CD14-positive monocyte (primary cell): ENCODE results near the gene GABBR2. TPM values are rescaled to one million over a fixed set of nuclear protein-coding genes. Genes with fewer than 3 reads are reported as not detected.

Experiments
- DNase-seq, 3 donors: peaks; one replicate each; pipeline ENCODE4 v3.0.0-alpha.2; 2011 to 2022
- H2AFZ ChIP-seq: 2 replicates; pipeline ENCODE4 v1.6.0; 2012; ENCODE audit warnings: mild to moderate bottlenecking, low read depth, low read length, inconsistent platforms; ENCODE audit not compliant: insufficient read depth, poor library complexity, severe bottlenecking
- H3K27ac ChIP-seq, 2 donors: 1 replicate in 1 of 2; 2 replicates in 1 of 2; pipeline ENCODE4 v1.5.1; 2012 to 2013; ENCODE audit warnings: low read length in 2 of 2, control low read depth in 1 of 2, inconsistent platforms in 1 of 2, low read depth in 1 of 2, mild to moderate bottlenecking in 1 of 2
- H3K27me3 ChIP-seq, 2 donors: one replicate each; pipeline versions ENCODE4 v1.6.0 to v1.6.1; 2011 to 2013; ENCODE audit warnings: low read length in 2 of 2; ENCODE audit not compliant: control insufficient read depth in 2 of 2, insufficient read depth in 2 of 2
- H3K36me3 ChIP-seq, 2 donors: replicated peaks in 1 of 2; 1 replicate in 1 of 2; 2 replicates in 1 of 2; pipeline versions ENCODE4 v1.5.1 to v1.6.1; 2012 to 2013; ENCODE audit warnings: low read length in 2 of 2, control low read depth in 1 of 2, inconsistent platforms in 1 of 2, mild to moderate bottlenecking in 1 of 2; ENCODE audit not compliant: insufficient read depth in 2 of 2, control insufficient read depth in 1 of 2
- H3K4me1 ChIP-seq, 2 donors: 1 replicate in 1 of 2; 2 replicates in 1 of 2; pipeline versions ENCODE4 v1.5.1 to v1.6.1; 2012 to 2013; ENCODE audit warnings: low read length in 2 of 2, control low read depth in 1 of 2, inconsistent platforms in 1 of 2, mild to moderate bottlenecking in 1 of 2, moderate library complexity in 1 of 2; ENCODE audit not compliant: insufficient read depth in 2 of 2, control insufficient read depth in 1 of 2
- H3K4me2 ChIP-seq: replicated peaks from 2 replicates; pipeline ENCODE3; 2012; ENCODE audit warnings: low read length, moderate library complexity, mild to moderate bottlenecking; ENCODE audit not compliant: poor library complexity, severe bottlenecking; ENCODE audit errors: extremely low read depth
- H3K4me3 ChIP-seq, 3 experiments: fragments of 200-600 bp in 1 of 3; sonication (generic) in 1 of 3; replicated peaks in 1 of 3; 1 replicate in 2 of 3; 2 replicates in 1 of 3; pipeline ENCODE4 v1.5.1; 2011 to 2013; ENCODE audit warnings: low read length in 3 of 3, mild to moderate bottlenecking in 3 of 3, control low read depth in 2 of 3, low read depth in 2 of 3, inconsistent platforms in 1 of 3, moderate library complexity in 1 of 3
- H3K79me2 ChIP-seq: 2 replicates; pipeline ENCODE4 v1.6.0; 2012; ENCODE audit warnings: mild to moderate bottlenecking, control low read depth, inconsistent platforms, low read length, moderate library complexity; ENCODE audit not compliant: insufficient read depth
- H3K9ac ChIP-seq: 2 replicates; pipeline ENCODE4 v1.6.0; 2017; ENCODE audit warnings: low read length, mild to moderate bottlenecking; ENCODE audit not compliant: insufficient read depth, poor library complexity, severe bottlenecking
- H3K9me3 ChIP-seq, 2 donors: replicated peaks in 1 of 2; 1 replicate in 1 of 2; 2 replicates in 1 of 2; pipeline versions ENCODE4 v1.5.1 to v1.6.1; 2012 to 2013; ENCODE audit warnings: low read length in 2 of 2, control low read depth in 1 of 2; ENCODE audit not compliant: control insufficient read depth in 1 of 2, insufficient read depth in 1 of 2
- H4K20me1 ChIP-seq: 2 replicates; pipeline ENCODE4 v1.6.0; 2012; ENCODE audit warnings: mild to moderate bottlenecking, low read length, control low read depth, moderate library complexity; ENCODE audit not compliant: insufficient read depth
- H3K27ac Mint-ChIP-seq, 7 donors: one replicate each; pipeline ENCODE4 v1.8.0; 2020; ENCODE audit warnings: mild to moderate bottlenecking in 7 of 7, mixed read lengths in 7 of 7, moderate library complexity in 6 of 7, inconsistent platforms in 2 of 7
- H3K27me3 Mint-ChIP-seq, 3 donors: one replicate each; pipeline ENCODE4 v1.8.0; 2021 to 2022; ENCODE audit warnings: low read depth in 3 of 3, mild to moderate bottlenecking in 3 of 3, mixed read lengths in 3 of 3, moderate library complexity in 3 of 3, inconsistent platforms in 1 of 3
- H3K36me3 Mint-ChIP-seq, 2 donors: one replicate each; pipeline ENCODE4 v1.8.0; 2020; ENCODE audit warnings: mixed read lengths in 2 of 2, inconsistent platforms in 1 of 2, mild to moderate bottlenecking in 1 of 2
- H3K4me1 Mint-ChIP-seq: one replicate; pipeline ENCODE4 v1.8.0; 2020; ENCODE audit warnings: mild to moderate bottlenecking, mixed read lengths
- H3K4me3 Mint-ChIP-seq, 2 donors: one replicate each; pipeline ENCODE4 v1.8.0; 2020; ENCODE audit warnings: mild to moderate bottlenecking in 2 of 2, mixed read lengths in 2 of 2, moderate library complexity in 1 of 2
- H3K9me3 Mint-ChIP-seq, 7 donors: one replicate each; pipeline ENCODE4 v1.8.0; 2020 to 2022; ENCODE audit warnings: mixed read lengths in 7 of 7, mild to moderate bottlenecking in 6 of 7, moderate library complexity in 6 of 7, inconsistent platforms in 2 of 7
- CTCF ChIP-seq: fragments of 200-600 bp; IDR thresholded peaks from one replicate; pipeline ENCODE4 v1.8.0; 2022; ENCODE audit warnings: antibody characterized with exemption, mild to moderate bottlenecking
- WGBS: methylation state at CpG from one replicate; pipeline ENCODE4 v1.1.5; 2013; ENCODE audit warnings: missing lambda C conversion rate; ENCODE audit not compliant: insufficient coverage; 5-methylcytosine and 5-hydroxymethylcytosine counted together
- intact Hi-C, 2 donors: fragments of 100-400 bp; cut with micrococcal nuclease; formaldehyde crosslinking; loops; one replicate each; pipeline versions ENCODE4 v1.15.0 to v1.15.1; 2023
- polyA plus RNA-seq, 3 donors: library from polyadenylated mRNA; depleted of rRNA in 1 of 3; unstranded in 2 of 3; stranded (reverse) in 1 of 3; fragments of 300-500 nt in 2 of 3; fragments of >200 nt in 1 of 3; fragmentation: Illumina TruSeq in 2 of 3; gene quantifications; 1 replicate in 2 of 3; 2 replicates in 1 of 3; pipeline ENCODE4 v1.2.3, GENCODE V29; 2012 to 2021

The GABBR2 gene
- polyA plus RNA-seq, 3 donors: not detected

- Histone ChIP-seq H3K27me3 (no peaks in the 10 kb centered on the region), H4K20me1 (no peaks in the 10 kb centered on the region), H3K4me1 (no peaks in the 10 kb centered on the region), H3K4me2 (no peak overlapping the region), H3K9ac (no peak overlapping the region), H3K27ac (no peak overlapping the region), H2AFZ (no peak overlapping the region), H3K9me3 (no peaks in the 10 kb centered on the region), H3K36me3 (no peaks in the 10 kb centered on the region), H3K4me3 (no peak overlapping the region), H3K79me2 (no peaks in the 10 kb centered on the region)
- Mint-ChIP-seq H3K27ac (no peak overlapping the region), H3K4me1 (no peaks in the 10 kb centered on the region), H3K36me3 (no peaks in the 10 kb centered on the region), H3K9me3 (peaks cover 0 to 8% (median under 1%) of the 10 kb centered on the region in 7 donors), H3K27me3 (peaks cover 7 to 9% (median 8%) of the 10 kb centered on the region in 3 donors), H3K4me3 (no peak overlapping the region)
- 80% methylated on average over 1 of the region's 5 CpGs for WGBS
- intact Hi-C loops: no loop called here
- TF ChIP-seq CTCF: no peak
- DNase-seq: no peak
Observed at GRCh38 chr9:98419260-98419603, 289.5 kb downstream of the GABBR2 start.

GRCh38 chr9:98418578-98419259, 290.0 kb downstream of the GABBR2 start:
- Histone ChIP-seq H2AFZ (no peak overlapping the region), H3K36me3 (no peaks in the 10 kb centered on the region), H3K27me3 (no peaks in the 10 kb centered on the region), H4K20me1 (no peaks in the 10 kb centered on the region), H3K4me1 (no peaks in the 10 kb centered on the region), H3K79me2 (no peaks in the 10 kb centered on the region), H3K4me3 (no peak overlapping the region), H3K9me3 (no peaks in the 10 kb centered on the region), H3K27ac (no peak overlapping the region), H3K9ac (no peak overlapping the region), H3K4me2 (no peak overlapping the region)
- H3K36me3 Mint-ChIP-seq: no peaks in the 10 kb centered on the region
- H3K9me3 Mint-ChIP-seq: peaks cover 0 to 8% (median 2%) of the 10 kb centered on the region in 7 donors
- H3K4me3 Mint-ChIP-seq: no peak overlapping the region
- TF ChIP-seq CTCF: no peak
- DNase-seq: no peak
- no peak overlapping the region for H3K27ac Mint-ChIP-seq
- WGBS: 91% methylated on average over 7 of the region's 8 CpGs
- peaks cover 9 to 10% (median 10%) of the 10 kb centered on the region in 3 donors for H3K27me3 Mint-ChIP-seq
- intact Hi-C loops: no loop called here
- H3K4me1 Mint-ChIP-seq: no peaks in the 10 kb centered on the region
